Measurements from ENCODE around the gene DNASE1L1.

GRCh38 chrX:154353172-154353843, 55.7 kb downstream of the DNASE1L1 start:
- no peak for TF ChIP-seq POLR2A (IDR thresholded peaks at IDR 0.05; ENCODE audit: low read depth, low read length)
- TF ChIP-seq TAF1 (IDR thresholded peaks at IDR 0.05; ENCODE audit: borderline replicate concordance, low read depth, low read length), result no peak
- 0 out of 2 replicates have a peak, but pooled peaks have one; percentile 41 for TF ChIP-seq POLR2AphosphoS5 (IDR thresholded peaks at IDR 0.05; ENCODE audit: low read depth, low read length)

All from GM12892 (cell line).